A549 (cell line): ENCODE results near the gene CDH1. TPM values are rescaled to one million over a fixed set of nuclear protein-coding genes. Genes with fewer than 3 reads are reported as not detected.
A peak's percentile ranks its signal among the peaks of the same experiment; 100 is the strongest.

ENCODE experiments used
- ATAC-seq, 2 experiments: fragments of 200-7000 bp in 1 of 2; fragments of >200 bp in 1 of 2; cut with Nextera tagmentation in 1 of 2; cut with Tn5 transposase in 1 of 2; 3 replicates each; pipeline versions ENCODE4 v1.8.0 to v1.9.1; 2018 to 2020; ENCODE audit warnings: mild to moderate bottlenecking in 1 of 2, moderate library complexity in 1 of 2
- CTCF ChIA-PET: fragments of 300-600 bp; sonication (Branson Sonifier 250); formaldehyde crosslinking; extraction: SDS; loops from one replicate; lab custom pipeline; 2021; ENCODE audit warnings: antibody characterized with exemption, inconsistent platforms; lab: Yijun Ruan, JAX
- POLR2A ChIA-PET: fragments of 350-600 bp; formaldehyde crosslinking; extraction: SDS; loops from one replicate; lab custom pipeline; 2021; ENCODE audit warnings: antibody characterized with exemption, inconsistent platforms; lab: Yijun Ruan, JAX
- DNase-seq, 2 experiments: peaks; one replicate each; pipeline versions ENCODE4 v3.0.0 to v3.0.0-alpha.2; 2011 to 2016; ENCODE audit warnings: low read depth in 1 of 2, low spot score in 1 of 2
- FAIRE-seq: peaks from 2 replicates; lab custom pipeline; 2011; peaks lifted over from hg19 to GRCh38; lab: Jason Lieb, UNC
- H3K27ac ChIP-seq, 2 experiments: fragments of >200 bp; sonication (Bioruptor Twin); formaldehyde crosslinking; 3 replicates each; pipeline ENCODE4 v1.5.1; 2016 to 2017
- H3K4me1 ChIP-seq: fragments of >200 bp; sonication (Bioruptor Twin); formaldehyde crosslinking; 3 replicates; pipeline ENCODE4 v1.6.1; 2016
- H3K4me2 ChIP-seq: fragments of >200 bp; sonication (Bioruptor Twin); formaldehyde crosslinking; 3 replicates; pipeline ENCODE4 v1.6.1; 2016
- H3K4me3 ChIP-seq: fragments of >200 bp; sonication (Bioruptor Twin); formaldehyde crosslinking; 3 replicates; pipeline ENCODE4 v1.5.1; 2016
- H3K9me3 ChIP-seq: fragments of >200 bp; sonication (Bioruptor Twin); formaldehyde crosslinking; 3 replicates; pipeline ENCODE4 v1.6.1; 2016
- BHLHE40 ChIP-seq: IDR thresholded peaks from 2 replicates; pipeline ENCODE4 v1.6.1; 2012; ENCODE audit warnings: low read depth, low read length, inconsistent platforms
- CBX2 ChIP-seq: fragments of 200-600 bp; sonication (generic); IDR thresholded peaks from 2 replicates; pipeline ENCODE4 v1.6.1; 2016; ENCODE audit warnings: low read depth, mild to moderate bottlenecking, borderline replicate concordance
- EHF ChIP-seq: fragments of 250-450 bp; sonication (Bioruptor Pico); IDR thresholded peaks from 2 replicates; pipeline ENCODE4 v1.5.0; 2020; ENCODE audit warnings: mild to moderate bottlenecking
- EHMT2 ChIP-seq: fragments of 200-600 bp; sonication (generic); IDR thresholded peaks from 2 replicates; pipeline ENCODE4 v1.6.1; 2016; ENCODE audit warnings: antibody characterized with exemption, low read depth, mild to moderate bottlenecking, moderate library complexity
- FOSL2 ChIP-seq, 2 experiments: fragments of 450-650 bp in 1 of 2; fragments of >200 bp in 1 of 2; sonication (Bioruptor Twin) in 1 of 2; formaldehyde crosslinking; IDR thresholded peaks; 2 replicates each; pipeline versions ENCODE4 v1.5.0 to v1.6.1; 2016 to 2020; ENCODE audit warnings: mild to moderate bottlenecking in 1 of 2, moderate library complexity in 1 of 2
- FOXS1 ChIP-seq: fragments of 250-450 bp; sonication (Bioruptor Pico); IDR thresholded peaks from 2 replicates; pipeline ENCODE4 v1.5.0; 2020; ENCODE audit warnings: mild to moderate bottlenecking, moderate library complexity
- HEYL ChIP-seq: fragments of 250-450 bp; sonication (Bioruptor Pico); IDR thresholded peaks from 2 replicates; pipeline ENCODE4 v1.8.0; 2021; ENCODE audit warnings: mild to moderate bottlenecking, moderate library complexity
- HOXB13 ChIP-seq: fragments of 250-450 bp; sonication (Bioruptor Pico); IDR thresholded peaks from 2 replicates; pipeline ENCODE4 v1.5.0; 2020; ENCODE audit warnings: low read depth, mild to moderate bottlenecking, moderate library complexity
- JUN ChIP-seq, 2 experiments: fragments of >200 bp; sonication (Bioruptor Twin); formaldehyde crosslinking; IDR thresholded peaks; 2 replicates in 1 of 2; 3 replicates in 1 of 2; pipeline ENCODE4 v1.6.1; 2016 to 2017
- JUNB ChIP-seq: fragments of >200 bp; sonication (Bioruptor Twin); formaldehyde crosslinking; IDR thresholded peaks from 2 replicates; pipeline ENCODE4 v1.6.1; 2016
- KDM1A ChIP-seq: fragments of 200-600 bp; sonication (generic); IDR thresholded peaks from 2 replicates; pipeline ENCODE4 v1.6.1; 2016; ENCODE audit warnings: low read depth, mild to moderate bottlenecking
- MAFK ChIP-seq: fragments of 450-650 bp; IDR thresholded peaks from 2 replicates; pipeline ENCODE4 v1.6.1; 2014; ENCODE audit not compliant: partially characterized antibody
- NR3C1 ChIP-seq: fragments of >200 bp; sonication (Bioruptor Twin); formaldehyde crosslinking; IDR thresholded peaks from 3 replicates; pipeline ENCODE4 v1.6.1; 2017
- POLR2AphosphoS2 ChIP-seq: conservative IDR thresholded peaks from 2 replicates; pipeline ENCODE4 v1.6.1; 2012; ENCODE audit warnings: low read length, improper control_type of control experiment, inconsistent platforms
- RAD21 ChIP-seq, 2 experiments: fragments of >200 bp in 1 of 2; sonication (Bioruptor Twin) in 1 of 2; formaldehyde crosslinking in 1 of 2; IDR thresholded peaks in 1 of 2; conservative IDR thresholded peaks in 1 of 2; 2 replicates in 1 of 2; 3 replicates in 1 of 2; pipeline ENCODE4 v1.6.1; 2012 to 2018; ENCODE audit warnings: inconsistent platforms in 1 of 2
- RARB ChIP-seq: fragments of 250-450 bp; sonication (Bioruptor Pico); IDR thresholded peaks from 2 replicates; pipeline ENCODE4 v1.8.0; 2021; ENCODE audit warnings: mild to moderate bottlenecking, moderate library complexity
- RCOR1 ChIP-seq: fragments of 150-350 bp; IDR thresholded peaks from 2 replicates; pipeline ENCODE4 v1.6.1; 2014; ENCODE audit warnings: antibody characterized with exemption, low read length, low read depth
- SMC3 ChIP-seq: fragments of >200 bp; sonication (Bioruptor Twin); formaldehyde crosslinking; IDR thresholded peaks from 3 replicates; pipeline ENCODE4 v1.6.1; 2018; ENCODE audit warnings: inconsistent platforms
- TFCP2L1 ChIP-seq: fragments of 250-450 bp; sonication (Bioruptor Pico); IDR thresholded peaks from 2 replicates; pipeline ENCODE4 v1.5.0; 2021; ENCODE audit warnings: mild to moderate bottlenecking
- TP53 ChIP-seq: fragments of 250-450 bp; sonication (Bioruptor Pico); IDR thresholded peaks from 2 replicates; pipeline ENCODE4 v1.5.0; 2021; ENCODE audit warnings: mild to moderate bottlenecking, moderate library complexity
- ZC3H11A ChIP-seq: fragments of 450-650 bp; IDR thresholded peaks from 2 replicates; pipeline ENCODE4 v1.6.1; 2014; ENCODE audit warnings: antibody characterized with exemption, mild to moderate bottlenecking
- ZFP36 ChIP-seq: fragments of 450-650 bp; IDR thresholded peaks from 2 replicates; pipeline ENCODE4 v1.6.1; 2014; ENCODE audit warnings: borderline replicate concordance; ENCODE audit not compliant: partially characterized antibody
- ZNF302 ChIP-seq: fragments of 250-450 bp; sonication (Bioruptor Pico); IDR thresholded peaks from 2 replicates; pipeline ENCODE4 v1.9.0; 2021; ENCODE audit warnings: inconsistent platforms, mild to moderate bottlenecking, moderate library complexity
- WGBS: methylation state at CpG from one replicate; pipeline ENCODE4 v1.1.6; 2017; ENCODE audit errors: missing lambda C conversion rate; 5-methylcytosine and 5-hydroxymethylcytosine counted together
- polyA plus RNA-seq, 4 experiments: library from polyadenylated mRNA; depleted of rRNA in 3 of 4; stranded (reverse); fragments of >200 nt; fragmentation: RNase III in 1 of 4; extraction: RNeasy Plus Mini Kit Qiagen cat#74134 plus additional on column Dnase treatment in 1 of 4; gene quantifications; 2 replicates in 3 of 4; 3 replicates in 1 of 4; pipeline ENCODE4 v1.2.3, GENCODE V29; 2011 to 2017
- TF ChIP-seq, protein P1 (sequence below): fragments of 450-650 bp; IDR thresholded peaks from 2 replicates; pipeline ENCODE4 v1.6.1; 2014; ENCODE audit warnings: antibody characterized with exemption
- TF ChIP-seq, protein P2 (sequence below): fragments of 250-450 bp; sonication (Bioruptor Pico); IDR thresholded peaks from 2 replicates; pipeline ENCODE4 v1.5.0; 2020; ENCODE audit warnings: low read depth, mild to moderate bottlenecking, moderate library complexity
- TF ChIP-seq, protein P3 (sequence below): fragments of >200 bp; sonication (Bioruptor Twin); formaldehyde crosslinking; IDR thresholded peaks from 3 replicates; pipeline ENCODE4 v1.6.1; 2016
- TF ChIP-seq, protein P4 (sequence below): fragments of 200-600 bp; sonication (generic); IDR thresholded peaks from 2 replicates; pipeline ENCODE4 v1.6.1; 2016; ENCODE audit warnings: antibody characterized with exemption, mild to moderate bottlenecking, moderate library complexity
- TF ChIP-seq, protein P5 (sequence below): IDR thresholded peaks from 2 replicates; pipeline ENCODE4 v1.6.1; 2012

Gene CDH1
- polyA plus RNA-seq, 2 of the 4 experiments (the other 2 are of a cell fraction) = 6.0 to 24.5 TPM

DNA sequence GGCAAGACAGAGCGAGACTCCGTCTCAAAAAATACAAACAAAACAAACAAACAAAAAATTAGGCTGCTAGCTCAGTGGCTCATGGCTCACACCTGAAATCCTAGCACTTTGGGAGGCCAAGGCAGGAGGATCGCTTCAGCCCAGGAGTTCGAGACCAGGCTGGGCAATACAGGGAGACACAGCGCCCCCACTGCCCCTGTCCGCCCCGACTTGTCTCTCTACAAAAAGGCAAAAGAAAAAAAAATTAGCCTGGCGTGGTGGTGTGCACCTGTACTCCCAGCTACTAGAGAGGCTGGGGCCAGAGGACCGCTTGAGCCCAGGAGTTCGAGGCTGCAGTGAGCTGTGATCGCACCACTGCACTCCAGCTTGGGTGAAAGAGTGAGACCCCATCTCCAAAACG lies 531 bp upstream of the CDH1 start:
- Histone ChIP-seq H3K27ac (peak overlapping the region in 1 of 2 experiments; percentile 94; a peak in 2 of 6 replicates), H3K9me3 (no peaks in the 10 kb centered on the region), H3K4me3 (peak overlapping the region; percentile 67; the same call in 2 of the 3 replicates), H3K4me2 (peak overlapping the region; percentile 99), H3K4me1 (peaks cover 50% of the 10 kb centered on the region)
- no peak for TF ChIP-seq EHMT2
- no peak for TF ChIP-seq ZC3H11A
- no peak for TF ChIP-seq HEYL (CRISPR knock-in tag)
- TF ChIP-seq KDM1A = no peak
- no peak for TF ChIP-seq RARB
- no peak for TF ChIP-seq BHLHE40
- TF ChIP-seq FOXS1 = no peak
- no peak for TF ChIP-seq POLR2AphosphoS2
- no peak for TF ChIP-seq MAFK
- TF ChIP-seq, protein P1, sequence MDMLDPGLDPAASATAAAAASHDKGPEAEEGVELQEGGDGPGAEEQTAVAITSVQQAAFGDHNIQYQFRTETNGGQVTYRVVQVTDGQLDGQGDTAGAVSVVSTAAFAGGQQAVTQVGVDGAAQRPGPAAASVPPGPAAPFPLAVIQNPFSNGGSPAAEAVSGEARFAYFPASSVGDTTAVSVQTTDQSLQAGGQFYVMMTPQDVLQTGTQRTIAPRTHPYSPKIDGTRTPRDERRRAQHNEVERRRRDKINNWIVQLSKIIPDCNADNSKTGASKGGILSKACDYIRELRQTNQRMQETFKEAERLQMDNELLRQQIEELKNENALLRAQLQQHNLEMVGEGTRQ = no peak
- no peak for TF ChIP-seq EHF
- TF ChIP-seq TP53 = no peak
- TF ChIP-seq HOXB13 (CRISPR knock-in tag) = no peak
- no peak for DNase-seq
- 82% methylated on average over 12 of the region's 12 CpGs for WGBS
- CTCF ChIA-PET = interaction anchor here (0.6 to 1.3 kb wide), 5 partner anchors 28 to 207 kb away, joined by 3 to 4 read pairs (median 3); no protein-coding TSS in a partner anchor
- POLR2A ChIA-PET = no interaction called here
- ATAC-seq = no peak
- no peak for FAIRE-seq

DNA sequence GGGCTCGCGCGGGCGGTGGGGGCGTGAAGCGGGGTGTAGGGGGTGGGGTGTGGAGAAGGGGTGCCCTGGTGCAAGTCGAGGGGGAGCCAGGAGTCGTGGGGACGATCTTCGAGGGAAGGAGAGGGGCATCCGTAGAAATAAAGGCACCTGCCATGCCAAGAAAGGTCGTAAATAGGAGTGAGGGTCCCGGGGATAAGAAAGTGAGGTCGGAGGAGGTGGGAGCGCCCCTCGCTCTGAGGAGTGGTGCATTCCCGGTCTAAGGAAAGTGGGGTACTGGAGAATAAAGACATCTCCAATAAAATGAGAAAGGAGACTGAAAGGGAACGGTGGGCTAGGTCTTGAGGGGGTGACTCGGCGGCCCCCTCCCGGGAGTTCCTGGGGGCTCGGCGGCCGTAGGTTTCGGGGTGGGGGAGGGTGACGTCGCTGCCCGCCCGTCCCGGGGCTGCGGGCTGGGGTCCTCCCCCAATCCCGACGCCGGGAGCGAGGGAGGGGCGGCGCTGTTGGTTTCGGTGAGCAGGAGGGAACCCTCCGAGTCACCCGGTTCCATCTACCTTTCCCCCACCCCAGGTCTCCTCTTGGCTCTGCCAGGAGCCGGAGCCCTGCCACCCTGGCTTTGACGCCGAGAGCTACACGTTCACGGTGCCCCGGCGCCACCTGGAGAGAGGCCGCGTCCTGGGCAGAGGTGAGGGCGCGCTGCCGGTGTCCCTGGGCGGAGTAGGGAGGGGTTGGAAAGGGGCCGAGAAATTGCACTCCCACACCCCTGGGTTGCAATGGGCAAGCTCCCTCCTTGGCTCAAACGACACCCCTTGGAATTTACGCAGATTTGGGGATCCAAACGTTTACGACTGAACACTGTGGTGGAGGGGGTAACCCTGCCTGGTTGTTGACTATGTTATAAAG lies 888 bp downstream of the CDH1 start:
- POLR2A ChIA-PET = no interaction called here
- 4% methylated on average over 45 of the region's 58 CpGs for WGBS
- CTCF ChIA-PET = interaction anchor here (0.5 to 2.5 kb wide), 13 partner anchors 8 to 210 kb away, joined by 3 to 8 read pairs (median 4); no protein-coding TSS in a partner anchor
- peak overlapping the region; percentile 67 for H3K4me3 ChIP-seq
- peak; percentile 64 to 67 for ATAC-seq
- H3K4me2 ChIP-seq = peak overlapping the region; percentile 99
- H3K4me1 ChIP-seq = peaks cover 50% of the 10 kb centered on the region
- FAIRE-seq = no peak
- peak overlapping the region; percentile 78 to 94 for H3K27ac ChIP-seq
- no peaks in the 10 kb centered on the region for H3K9me3 ChIP-seq
- DNase-seq = peak; percentile 61 to 73
- TF ChIP-seq, protein P2, sequence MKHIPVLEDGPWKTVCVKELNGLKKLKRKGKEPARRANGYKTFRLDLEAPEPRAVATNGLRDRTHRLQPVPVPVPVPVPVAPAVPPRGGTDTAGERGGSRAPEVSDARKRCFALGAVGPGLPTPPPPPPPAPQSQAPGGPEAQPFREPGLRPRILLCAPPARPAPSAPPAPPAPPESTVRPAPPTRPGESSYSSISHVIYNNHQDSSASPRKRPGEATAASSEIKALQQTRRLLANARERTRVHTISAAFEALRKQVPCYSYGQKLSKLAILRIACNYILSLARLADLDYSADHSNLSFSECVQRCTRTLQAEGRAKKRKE (CRISPR knock-in tag) = no peak
- TF ChIP-seq, protein P3, sequence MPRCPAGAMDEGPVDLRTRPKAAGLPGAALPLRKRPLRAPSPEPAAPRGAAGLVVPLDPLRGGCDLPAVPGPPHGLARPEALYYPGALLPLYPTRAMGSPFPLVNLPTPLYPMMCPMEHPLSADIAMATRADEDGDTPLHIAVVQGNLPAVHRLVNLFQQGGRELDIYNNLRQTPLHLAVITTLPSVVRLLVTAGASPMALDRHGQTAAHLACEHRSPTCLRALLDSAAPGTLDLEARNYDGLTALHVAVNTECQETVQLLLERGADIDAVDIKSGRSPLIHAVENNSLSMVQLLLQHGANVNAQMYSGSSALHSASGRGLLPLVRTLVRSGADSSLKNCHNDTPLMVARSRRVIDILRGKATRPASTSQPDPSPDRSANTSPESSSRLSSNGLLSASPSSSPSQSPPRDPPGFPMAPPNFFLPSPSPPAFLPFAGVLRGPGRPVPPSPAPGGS = no peak
- TF ChIP-seq JUNB (no peak), RAD21 (conservative IDR thresholded peaks at IDR 0.05 in 1 of 2, IDR thresholded peaks at IDR 0.05 in 1 of 2) (peak; percentile 61 to 73), TFCP2L1 (no peak), RCOR1 (no peak), RARB (no peak), EHF (no peak), FOSL2 (IDR thresholded peaks at IDR 0.05) (no peak), FOSL2 (CRISPR knock-in tag; IDR thresholded peaks at IDR 0.05) (no peak), EHMT2 (no peak), JUN (IDR thresholded peaks at IDR 0.05) (peak in 1 of 2 experiments; percentile 17; a peak in 1 of 5 replicates), SMC3 (peak; percentile 69), ZFP36 (no peak), TP53 (no peak), CBX2 (no peak), NR3C1 (no peak), HOXB13 (CRISPR knock-in tag) (no peak), ZC3H11A (no peak), ZNF302 (CRISPR knock-in tag) (no peak)
- TF ChIP-seq, protein P4, sequence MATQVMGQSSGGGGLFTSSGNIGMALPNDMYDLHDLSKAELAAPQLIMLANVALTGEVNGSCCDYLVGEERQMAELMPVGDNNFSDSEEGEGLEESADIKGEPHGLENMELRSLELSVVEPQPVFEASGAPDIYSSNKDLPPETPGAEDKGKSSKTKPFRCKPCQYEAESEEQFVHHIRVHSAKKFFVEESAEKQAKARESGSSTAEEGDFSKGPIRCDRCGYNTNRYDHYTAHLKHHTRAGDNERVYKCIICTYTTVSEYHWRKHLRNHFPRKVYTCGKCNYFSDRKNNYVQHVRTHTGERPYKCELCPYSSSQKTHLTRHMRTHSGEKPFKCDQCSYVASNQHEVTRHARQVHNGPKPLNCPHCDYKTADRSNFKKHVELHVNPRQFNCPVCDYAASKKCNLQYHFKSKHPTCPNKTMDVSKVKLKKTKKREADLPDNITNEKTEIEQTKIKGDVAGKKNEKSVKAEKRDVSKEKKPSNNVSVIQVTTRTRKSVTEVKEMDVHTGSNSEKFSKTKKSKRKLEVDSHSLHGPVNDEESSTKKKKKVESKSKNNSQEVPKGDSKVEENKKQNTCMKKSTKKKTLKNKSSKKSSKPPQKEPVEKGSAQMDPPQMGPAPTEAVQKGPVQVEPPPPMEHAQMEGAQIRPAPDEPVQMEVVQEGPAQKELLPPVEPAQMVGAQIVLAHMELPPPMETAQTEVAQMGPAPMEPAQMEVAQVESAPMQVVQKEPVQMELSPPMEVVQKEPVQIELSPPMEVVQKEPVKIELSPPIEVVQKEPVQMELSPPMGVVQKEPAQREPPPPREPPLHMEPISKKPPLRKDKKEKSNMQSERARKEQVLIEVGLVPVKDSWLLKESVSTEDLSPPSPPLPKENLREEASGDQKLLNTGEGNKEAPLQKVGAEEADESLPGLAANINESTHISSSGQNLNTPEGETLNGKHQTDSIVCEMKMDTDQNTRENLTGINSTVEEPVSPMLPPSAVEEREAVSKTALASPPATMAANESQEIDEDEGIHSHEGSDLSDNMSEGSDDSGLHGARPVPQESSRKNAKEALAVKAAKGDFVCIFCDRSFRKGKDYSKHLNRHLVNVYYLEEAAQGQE = no peak
- TF ChIP-seq, protein P5, sequence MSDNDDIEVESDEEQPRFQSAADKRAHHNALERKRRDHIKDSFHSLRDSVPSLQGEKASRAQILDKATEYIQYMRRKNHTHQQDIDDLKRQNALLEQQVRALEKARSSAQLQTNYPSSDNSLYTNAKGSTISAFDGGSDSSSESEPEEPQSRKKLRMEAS = peak; percentile 66
